GM18909 (cell line): ENCODE measurements around the gene HAS3.

ENCODE experiments used
- ATAC-seq: cut with Tn5 transposase; IDR thresholded peaks from one replicate; pipeline ENCODE4 v1.9.1; 2021; ENCODE audit warnings: mild to moderate bottlenecking; ENCODE audit not compliant: unreplicated experiment, poor library complexity

The HAS3 gene

DNA sequence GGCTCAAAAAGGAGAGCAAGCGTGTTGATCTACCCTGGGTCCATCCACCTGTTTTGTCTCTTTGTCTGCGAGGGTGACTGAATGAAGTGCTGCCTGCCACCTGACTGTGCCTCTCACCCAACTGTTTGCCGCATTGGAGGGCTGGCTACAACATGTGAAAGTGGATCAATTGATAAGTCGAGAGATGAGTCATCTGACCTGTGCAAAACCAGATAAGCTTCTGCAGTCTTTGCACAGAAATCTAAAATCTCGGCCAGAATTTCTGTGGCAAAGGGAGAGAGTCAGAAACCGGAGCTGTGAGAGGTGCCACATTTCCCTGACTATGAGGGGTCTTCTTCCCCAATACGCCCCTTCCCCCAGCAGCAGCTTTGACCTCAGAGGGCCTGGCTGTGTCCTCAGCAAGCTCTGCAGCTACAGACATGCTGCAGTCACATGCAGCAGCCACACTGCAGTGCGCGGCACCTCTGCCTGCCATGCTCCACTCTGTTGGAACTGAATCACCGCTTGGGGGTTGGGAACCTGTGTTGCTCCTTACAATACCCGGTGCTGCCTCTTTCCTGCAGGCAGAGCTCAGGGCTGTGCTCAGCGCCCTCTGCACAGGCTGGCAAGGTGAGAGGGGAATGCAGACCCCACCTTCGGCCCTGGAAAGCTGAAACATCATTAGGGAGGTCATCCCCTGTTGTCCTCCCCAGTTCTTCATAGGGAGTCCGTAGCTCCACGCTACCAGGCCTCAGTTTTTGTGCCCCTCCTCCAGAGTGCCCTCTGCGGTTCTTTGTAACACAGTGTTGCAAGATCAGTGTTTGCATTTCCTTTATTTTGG lies 16.2 kb upstream of the HAS3 start:
- ATAC-seq: no peak

DNA sequence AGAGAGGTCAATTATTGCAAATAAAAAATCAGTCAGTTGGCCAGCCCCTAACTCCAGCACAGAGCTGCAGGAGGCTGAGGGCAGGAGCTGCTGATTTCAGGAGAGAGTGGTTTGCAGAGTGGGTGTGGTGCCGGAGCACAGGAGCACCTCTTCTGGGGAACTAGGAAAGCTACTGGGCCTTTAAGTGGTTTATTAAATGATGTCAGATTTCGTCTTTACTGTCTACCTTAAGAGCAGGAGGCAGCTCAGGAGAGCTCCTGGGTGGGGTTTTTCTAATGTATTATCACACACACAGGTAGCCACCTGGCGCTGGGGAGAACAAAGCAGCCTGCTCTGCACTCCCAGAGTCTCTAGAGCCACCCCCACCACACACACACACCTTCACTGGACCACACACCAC lies 11.5 kb upstream of the HAS3 start:
- no peak for ATAC-seq

DNA sequence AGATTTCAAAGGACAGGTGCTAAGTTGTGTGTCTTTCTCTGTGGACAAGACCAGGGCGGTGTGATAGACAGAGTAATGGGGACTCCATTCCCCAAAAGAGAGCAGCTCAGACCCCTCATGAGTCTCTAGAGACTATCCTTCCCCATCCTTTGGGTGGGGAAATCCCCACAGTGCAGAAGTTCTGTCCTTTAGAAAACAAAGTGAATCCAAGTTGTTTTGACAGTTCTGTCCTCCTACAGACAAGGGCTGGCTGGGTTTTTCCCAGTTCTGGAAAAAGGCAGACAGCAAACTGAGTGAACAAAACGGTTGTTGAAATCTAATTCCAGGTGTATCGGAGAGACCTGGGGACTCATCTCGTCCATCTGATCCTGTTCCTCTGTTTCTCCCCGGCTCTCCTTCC lies 11.0 kb upstream of the HAS3 start:
- ATAC-seq: no peak

DNA sequence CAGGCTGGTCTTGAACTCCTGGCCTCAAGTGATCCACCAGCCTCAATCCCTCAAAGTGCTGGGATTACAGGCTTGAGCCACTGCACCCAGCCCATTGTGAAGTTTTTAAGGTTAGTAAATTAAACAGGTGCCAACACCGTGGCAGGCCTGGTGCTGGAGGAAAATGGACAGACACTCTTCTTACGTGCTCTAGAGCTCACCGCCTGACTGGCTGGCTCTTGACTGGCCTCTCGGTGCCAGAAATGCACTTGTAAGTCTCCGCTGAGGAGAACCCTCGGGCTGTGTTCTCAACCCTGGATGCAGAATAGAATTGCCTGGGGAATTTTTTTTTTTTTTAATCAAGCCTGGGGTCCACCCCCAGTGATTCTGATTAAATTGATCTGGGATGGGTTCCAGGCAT lies 10.3 kb upstream of the HAS3 start:
- no peak for ATAC-seq

DNA sequence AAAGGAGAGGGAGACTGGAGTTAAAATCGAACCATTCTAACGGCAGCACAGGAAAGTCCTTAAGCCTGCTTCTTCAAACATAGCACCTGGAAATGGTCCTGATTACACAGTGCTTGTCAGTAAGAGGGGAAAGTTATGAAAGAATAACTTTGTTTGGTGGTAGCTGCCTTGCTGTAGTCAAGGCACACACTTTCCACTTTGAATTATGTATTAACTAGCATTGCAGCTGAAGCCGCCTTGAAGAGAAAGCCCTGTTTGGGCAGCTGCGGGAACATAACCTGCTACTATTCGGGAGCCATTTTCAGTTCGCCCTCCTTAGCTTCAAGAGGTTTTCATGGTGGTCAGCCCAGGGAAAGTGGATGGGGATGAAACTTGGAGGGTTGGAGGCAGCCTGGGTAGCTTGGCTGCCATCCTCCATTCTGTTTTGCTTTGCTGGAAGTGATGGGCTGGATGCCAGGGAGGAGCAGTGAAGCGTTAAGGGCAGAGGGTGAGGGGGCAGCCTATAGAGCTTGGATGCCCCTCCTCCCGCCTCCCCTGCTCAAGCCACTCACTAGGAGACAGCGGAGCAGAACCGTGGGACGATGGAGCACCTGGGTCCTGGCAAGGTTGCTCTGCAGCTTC lies 5.3 kb upstream of the HAS3 start:
- ATAC-seq: no peak

DNA sequence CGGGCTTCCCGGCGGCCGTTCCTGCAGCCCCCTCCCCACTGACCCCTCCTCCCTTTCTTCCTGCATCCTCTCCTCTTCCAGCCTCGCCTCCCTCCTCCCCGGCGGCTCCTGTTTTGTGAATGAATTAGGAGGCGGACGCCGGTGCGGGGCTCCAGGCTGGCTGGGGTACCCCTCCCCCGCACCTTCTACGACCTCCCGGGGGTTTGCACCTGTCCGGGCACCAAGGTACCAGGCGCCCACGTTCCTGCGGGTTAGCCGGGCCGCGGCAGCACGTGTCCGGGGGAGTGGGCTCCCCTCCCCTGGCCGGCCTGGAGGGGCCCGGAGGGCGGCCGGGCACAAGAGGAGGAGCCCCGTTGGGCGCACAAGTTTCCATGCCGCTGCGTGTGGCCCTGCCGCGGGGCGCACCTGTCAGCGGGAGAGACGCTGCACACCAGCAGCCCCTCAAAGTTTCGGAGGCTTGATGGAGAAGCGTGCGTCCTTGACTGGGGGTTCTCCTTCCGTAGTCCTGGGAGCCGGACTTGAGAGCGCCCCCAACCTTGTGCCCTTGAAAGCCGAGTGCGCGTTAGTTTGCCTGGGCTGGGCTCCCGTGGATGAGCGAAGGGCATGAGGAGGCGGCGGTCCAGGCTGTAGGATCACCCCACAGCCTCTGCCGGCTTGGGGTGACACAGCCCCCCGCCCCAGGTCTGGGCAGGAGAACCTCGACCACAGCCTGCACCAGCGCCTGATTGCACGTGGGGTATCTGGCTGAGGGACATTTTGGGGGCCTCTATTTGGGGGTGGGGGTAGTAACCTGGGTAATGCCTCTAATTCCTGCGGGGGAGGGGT lies 1.2 kb downstream of the HAS3 start:
- ATAC-seq: no peak

DNA sequence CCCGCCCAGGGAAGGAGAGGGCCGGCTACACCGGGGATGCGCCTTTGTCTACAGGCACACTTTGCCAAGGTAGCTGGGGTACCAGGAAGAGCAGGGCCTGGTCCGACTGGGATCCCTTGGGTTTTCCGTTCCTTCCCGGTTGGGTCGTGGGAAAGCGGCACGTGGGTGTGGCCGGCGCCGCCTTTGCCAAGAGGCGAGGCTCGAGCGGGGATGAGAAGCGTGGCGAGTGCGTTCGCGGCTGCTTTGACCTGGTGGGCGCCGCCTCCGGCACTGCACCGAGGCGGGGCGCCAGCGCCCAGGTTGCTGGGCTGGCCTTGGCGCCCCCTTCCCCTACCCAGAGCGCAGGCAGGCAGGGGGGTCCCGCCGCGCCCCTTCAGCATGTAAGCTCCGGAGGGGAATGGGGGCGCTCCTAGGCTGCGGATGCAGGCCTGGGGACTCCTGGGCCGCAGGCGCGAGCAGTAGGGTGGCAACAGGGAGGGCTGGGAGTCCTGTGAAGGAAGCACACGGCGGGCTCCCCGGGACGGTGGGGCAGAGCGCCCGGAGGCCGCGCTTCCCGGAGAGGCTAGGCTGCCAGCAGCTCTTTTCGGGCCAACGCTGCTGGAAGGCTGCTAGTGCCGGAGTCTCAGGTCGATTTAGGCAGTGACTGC lies 2.0 kb downstream of the HAS3 start:
- no peak for ATAC-seq

DNA sequence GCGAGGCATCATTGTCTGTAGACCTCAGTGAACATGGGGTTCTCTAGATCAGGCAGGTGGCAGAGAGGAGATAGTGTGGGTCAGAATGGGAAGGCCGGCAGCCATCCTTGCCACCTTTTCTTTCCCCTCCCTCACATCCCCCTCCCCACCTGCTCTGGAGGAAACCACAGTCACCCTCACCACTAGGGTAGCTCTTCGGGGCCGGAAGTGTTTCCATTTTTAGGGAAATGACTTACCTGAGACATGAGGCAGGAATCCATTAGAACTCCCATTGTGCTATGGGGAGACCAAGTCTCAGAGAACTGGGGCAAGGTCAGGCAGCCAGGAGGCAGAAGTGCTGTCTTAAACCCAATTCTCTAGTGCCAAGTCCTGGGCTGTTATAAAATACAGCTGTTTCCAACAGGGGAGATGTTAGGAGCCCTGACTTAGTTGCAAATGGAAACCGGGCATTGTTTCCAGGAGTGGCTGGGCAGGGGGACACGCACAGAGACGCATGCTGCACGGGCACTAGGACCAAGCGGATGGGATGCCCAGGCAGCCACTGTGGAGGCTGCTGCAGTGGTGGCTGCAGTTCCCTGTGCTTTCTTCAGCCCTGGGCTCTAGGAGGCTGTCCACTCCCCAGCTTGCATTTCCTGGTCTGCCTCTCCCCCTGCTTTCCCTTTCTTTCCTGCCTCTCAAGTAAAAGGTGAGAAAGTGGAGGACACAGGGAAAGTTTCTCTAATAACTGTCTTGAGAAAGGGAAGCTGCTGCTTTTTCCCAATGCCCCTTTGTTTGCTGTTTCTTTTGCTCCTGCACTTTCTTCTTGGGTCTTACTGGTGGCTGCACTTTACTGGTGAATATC lies 2.8 kb downstream of the HAS3 start:
- no peak for ATAC-seq

DNA sequence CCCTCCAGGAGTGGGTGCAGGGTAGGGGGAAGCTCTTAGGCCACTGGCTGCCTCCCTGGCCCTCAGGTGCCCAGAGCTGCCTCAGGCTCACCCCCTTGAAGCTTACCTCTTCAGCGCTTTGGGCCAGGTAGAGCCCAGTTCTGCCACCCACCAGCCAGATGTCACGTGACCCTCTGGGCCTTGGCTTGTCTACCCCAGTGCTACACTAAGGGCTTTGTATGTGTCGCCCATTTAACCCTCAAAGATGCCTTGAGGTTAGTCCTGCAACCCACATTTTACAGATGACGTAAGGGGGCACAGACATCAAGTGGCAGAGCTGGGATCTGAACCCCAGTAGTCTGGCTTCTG lies 3.4 kb downstream of the HAS3 start:
- ATAC-seq: no peak

DNA sequence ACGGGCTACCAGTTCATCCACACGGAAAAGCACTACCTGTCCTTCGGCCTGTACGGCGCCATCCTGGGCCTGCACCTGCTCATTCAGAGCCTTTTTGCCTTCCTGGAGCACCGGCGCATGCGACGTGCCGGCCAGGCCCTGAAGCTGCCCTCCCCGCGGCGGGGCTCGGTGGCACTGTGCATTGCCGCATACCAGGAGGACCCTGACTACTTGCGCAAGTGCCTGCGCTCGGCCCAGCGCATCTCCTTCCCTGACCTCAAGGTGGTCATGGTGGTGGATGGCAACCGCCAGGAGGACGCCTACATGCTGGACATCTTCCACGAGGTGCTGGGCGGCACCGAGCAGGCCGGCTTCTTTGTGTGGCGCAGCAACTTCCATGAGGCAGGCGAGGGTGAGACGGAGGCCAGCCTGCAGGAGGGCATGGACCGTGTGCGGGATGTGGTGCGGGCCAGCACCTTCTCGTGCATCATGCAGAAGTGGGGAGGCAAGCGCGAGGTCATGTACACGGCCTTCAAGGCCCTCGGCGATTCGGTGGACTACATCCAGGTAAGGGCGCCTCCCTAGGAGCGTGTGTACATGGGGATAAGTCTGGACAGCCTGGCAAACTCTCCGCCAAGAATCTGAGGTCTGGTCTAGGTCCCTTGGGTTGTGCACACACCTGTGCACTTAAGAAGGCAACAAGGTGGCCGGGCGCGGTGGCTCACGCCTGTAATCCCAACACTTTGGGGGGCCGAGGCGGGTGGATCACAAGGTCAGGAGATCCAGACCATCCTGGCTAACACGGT lies 4.2 kb downstream of the HAS3 start:
- ATAC-seq: no peak

DNA sequence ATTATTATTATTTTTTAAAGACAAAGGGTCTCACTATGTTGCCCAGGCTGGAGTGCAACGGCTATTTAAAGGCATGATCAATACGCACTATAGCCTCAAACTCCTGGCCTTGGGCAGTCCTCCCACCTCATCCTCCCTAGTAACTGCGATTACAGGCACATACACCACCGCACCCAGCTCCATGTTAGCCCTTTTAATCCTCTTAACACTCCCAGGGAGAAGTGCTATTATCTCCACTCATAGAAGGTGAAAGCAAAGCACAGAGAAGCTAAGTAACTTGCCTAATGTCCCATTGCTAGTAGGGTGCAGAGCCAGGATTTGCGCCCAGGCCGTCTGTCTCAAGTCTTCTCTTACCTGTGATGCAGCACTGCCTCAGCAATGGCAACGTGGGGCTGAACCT lies 5.0 kb downstream of the HAS3 start:
- ATAC-seq: no peak

DNA sequence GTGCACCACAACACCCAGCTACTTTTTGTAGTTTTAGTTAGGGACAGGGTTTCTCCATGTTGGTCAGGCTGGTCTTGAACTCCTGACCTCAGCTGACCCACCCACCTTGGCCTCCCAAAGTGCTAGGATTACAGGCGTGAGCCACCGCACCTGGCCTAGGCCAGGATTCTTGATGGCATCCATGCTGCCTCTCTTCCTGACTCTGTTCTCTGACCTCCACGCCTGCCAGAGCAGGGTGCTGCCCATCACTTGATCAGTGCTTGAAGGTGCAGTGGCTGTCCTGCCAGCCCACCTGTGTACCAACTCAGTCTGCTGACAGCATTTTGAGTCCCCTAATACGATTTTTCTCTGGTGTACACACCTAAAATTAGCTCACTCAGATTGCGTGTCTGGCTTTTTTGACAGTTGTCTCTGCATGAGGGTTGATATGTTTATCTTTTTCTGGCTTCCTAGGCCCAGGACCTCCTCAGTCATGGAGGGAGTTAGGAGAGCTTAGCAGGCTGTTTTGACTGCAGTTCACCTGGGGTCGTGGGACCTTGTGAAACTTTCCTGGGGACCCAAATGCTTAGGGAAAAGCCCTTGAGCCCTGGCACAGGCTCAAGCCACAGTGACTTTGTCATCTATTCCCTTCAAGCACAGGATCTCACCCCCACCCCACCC lies 5.9 kb downstream of the HAS3 start:
- ATAC-seq: no peak

DNA sequence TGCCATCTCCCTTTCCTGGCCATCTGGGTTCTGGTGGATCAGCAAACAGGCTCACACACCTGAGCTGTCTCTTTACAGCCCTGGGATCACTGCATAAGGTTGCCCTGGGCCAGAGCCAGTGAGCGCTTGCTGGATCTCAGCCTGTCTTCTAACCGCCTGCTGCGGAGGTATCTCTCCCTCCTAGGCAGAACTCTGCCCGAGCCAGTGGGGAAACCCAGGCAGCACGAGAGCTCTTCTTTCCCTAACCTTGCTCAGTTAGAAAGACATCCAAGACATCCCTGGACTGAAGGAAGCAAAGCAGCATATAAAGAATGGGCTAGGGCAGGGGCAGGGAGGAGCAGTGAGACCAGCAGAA lies 6.4 kb downstream of the HAS3 start:
- no peak for ATAC-seq

DNA sequence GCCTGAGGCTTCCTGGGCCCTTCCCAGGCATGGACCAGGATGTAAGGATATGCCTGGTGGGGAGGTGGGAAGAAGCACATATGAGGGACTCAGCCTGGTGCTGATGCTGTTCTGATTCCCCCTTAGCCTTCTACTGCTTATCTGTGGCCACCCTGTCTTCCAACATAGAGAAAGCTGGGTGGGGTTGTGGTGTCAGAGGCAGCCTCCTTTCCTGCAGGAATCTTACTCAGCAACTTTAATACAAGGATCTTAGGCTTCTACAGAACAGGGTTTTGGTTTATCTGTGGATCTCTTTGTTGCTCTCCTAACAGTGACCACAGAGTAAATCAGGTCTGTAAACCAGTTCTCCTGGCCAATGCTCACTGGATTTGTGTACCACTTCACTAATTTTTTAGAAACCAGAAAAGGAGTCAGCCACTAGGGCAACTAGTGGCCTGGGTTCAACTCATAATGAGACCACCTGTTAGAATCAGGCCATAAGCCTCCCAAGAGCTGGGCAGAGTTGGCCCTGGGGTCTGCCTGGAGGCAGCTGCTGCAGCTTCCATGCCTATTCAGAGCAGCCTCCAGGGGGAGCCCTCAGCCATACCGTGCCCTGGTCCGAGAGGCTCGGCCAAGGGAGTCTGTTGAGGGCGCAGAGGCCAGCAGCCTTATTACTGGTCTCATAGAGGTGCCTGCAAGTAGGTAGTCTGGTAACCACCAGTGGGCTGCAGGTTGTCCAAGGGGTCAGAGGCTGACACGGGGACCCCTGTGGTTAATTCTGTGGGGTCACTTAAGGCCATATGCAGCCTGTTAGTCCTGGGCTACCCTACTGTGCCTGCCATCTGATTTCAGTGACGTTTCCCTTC lies 7.1 kb downstream of the HAS3 start:
- no peak for ATAC-seq

DNA sequence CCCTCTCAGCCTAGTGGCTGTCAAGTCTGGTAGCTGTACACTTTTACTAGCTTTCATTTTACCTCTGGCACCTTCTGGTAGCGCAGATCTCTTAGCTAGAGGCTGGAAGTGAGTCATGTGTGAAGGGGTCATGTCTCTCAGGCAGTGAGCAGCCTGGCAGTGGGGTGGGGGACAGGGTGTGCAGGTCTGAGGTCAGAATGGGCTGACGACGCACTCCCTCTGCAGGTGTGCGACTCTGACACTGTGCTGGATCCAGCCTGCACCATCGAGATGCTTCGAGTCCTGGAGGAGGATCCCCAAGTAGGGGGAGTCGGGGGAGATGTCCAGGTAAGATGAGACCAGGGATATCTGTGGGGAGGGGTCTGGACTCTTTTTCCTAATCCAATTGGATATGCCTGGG lies 7.8 kb downstream of the HAS3 start:
- ATAC-seq: no peak

DNA sequence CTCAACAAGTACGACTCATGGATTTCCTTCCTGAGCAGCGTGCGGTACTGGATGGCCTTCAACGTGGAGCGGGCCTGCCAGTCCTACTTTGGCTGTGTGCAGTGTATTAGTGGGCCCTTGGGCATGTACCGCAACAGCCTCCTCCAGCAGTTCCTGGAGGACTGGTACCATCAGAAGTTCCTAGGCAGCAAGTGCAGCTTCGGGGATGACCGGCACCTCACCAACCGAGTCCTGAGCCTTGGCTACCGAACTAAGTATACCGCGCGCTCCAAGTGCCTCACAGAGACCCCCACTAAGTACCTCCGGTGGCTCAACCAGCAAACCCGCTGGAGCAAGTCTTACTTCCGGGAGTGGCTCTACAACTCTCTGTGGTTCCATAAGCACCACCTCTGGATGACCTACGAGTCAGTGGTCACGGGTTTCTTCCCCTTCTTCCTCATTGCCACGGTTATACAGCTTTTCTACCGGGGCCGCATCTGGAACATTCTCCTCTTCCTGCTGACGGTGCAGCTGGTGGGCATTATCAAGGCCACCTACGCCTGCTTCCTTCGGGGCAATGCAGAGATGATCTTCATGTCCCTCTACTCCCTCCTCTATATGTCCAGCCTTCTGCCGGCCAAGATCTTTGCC lies 9.0 kb downstream of the HAS3 start:
- ATAC-seq: no peak

DNA sequence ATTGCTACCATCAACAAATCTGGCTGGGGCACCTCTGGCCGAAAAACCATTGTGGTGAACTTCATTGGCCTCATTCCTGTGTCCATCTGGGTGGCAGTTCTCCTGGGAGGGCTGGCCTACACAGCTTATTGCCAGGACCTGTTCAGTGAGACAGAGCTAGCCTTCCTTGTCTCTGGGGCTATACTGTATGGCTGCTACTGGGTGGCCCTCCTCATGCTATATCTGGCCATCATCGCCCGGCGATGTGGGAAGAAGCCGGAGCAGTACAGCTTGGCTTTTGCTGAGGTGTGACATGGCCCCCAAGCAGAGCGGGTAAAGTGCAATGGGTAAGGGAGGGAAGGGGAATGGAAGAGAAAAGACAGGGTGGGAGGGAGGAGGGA lies 9.5 kb downstream of the HAS3 start:
- ATAC-seq: no peak

DNA sequence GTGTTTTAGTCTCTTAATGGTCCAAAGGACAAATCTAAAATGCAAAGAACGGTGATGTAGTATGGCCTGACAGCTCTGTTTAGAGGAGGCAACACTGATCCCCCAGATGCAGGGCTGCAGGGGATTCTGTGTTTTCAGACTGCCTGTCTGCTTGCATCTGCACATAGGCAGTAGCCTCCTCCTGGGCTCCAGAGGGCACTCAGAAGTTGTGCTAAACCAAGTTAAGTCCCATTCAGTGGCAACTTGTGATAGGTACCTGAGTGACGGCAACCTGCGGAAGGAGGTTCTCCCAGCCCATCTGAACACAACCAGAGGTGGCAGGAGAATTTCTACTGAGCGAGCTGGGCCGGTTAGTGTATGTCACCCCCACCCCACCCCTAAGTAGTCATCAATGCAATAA lies 9.9 kb downstream of the HAS3 start:
- ATAC-seq: no peak
